Limb (tissue), 2 donors: ENCODE measurements around the gene MEGF10.

ENCODE experiments used
- DNase-seq, 2 donors: peaks; one replicate each; pipeline ENCODE4 v3.0.0-alpha.2; 2016; ENCODE audit errors: extremely low spot score in 2 of 2

The MEGF10 gene

GRCh38 chr5:127434588-127434987 lies 144.0 kb downstream of the MEGF10 start:
- DNase-seq: no peak

GRCh38 chr5:127435821-127436220 lies 145.2 kb downstream of the MEGF10 start:
- no peak for DNase-seq

- no peak for DNase-seq
Measured at GRCh38 chr5:127439644-127440043, 149.0 kb downstream of the MEGF10 start.

GRCh38 chr5:127440831-127441230 lies 150.2 kb downstream of the MEGF10 start:
- DNase-seq: no peak

- peak in 1 of 2 donors; percentile 50 for DNase-seq
Measured at GRCh38 chr5:127441799-127442484, 151.3 kb downstream of the MEGF10 start.

- DNase-seq: no peak
Measured at GRCh38 chr5:127444171-127444570, 153.6 kb downstream of the MEGF10 start.

GRCh38 chr5:127445328-127445727 lies 154.7 kb downstream of the MEGF10 start:
- no peak for DNase-seq

- DNase-seq: no peak
Measured at GRCh38 chr5:127446626-127447025, 156.0 kb downstream of the MEGF10 start.

- no peak for DNase-seq
Measured at GRCh38 chr5:127447827-127448226, 157.2 kb downstream of the MEGF10 start.

- no peak for DNase-seq
Measured at GRCh38 chr5:127450046-127450445, 159.4 kb downstream of the MEGF10 start.

- DNase-seq: no peak
Measured at GRCh38 chr5:127451096-127451495, 160.5 kb downstream of the MEGF10 start.

- DNase-seq: no peak
Measured at GRCh38 chr5:127452626-127453025, 162.0 kb downstream of the MEGF10 start.

GRCh38 chr5:127471211-127471610 lies 180.6 kb downstream of the MEGF10 start:
- DNase-seq: no peak

- no peak for DNase-seq
Measured at GRCh38 chr5:127472700-127473099, 182.1 kb downstream of the MEGF10 start.

- DNase-seq: no peak
Measured at GRCh38 chr5:127486471-127486870, 195.9 kb downstream of the MEGF10 start.

GRCh38 chr5:127492854-127493738 lies 202.5 kb downstream of the MEGF10 start:
- peak in 1 of 2 donors; percentile 85 for DNase-seq

GRCh38 chr5:127498548-127498947 lies 208.0 kb downstream of the MEGF10 start:
- no peak for DNase-seq

- no peak for DNase-seq
Measured at GRCh38 chr5:127505905-127506304, 215.3 kb downstream of the MEGF10 start.

- no peak for DNase-seq
Measured at GRCh38 chr5:127506616-127507015, 216.0 kb downstream of the MEGF10 start.

GRCh38 chr5:127508644-127509373 lies 218.2 kb downstream of the MEGF10 start:
- no peak for DNase-seq
